HEK293 (cell line): ENCODE results near the gene DND1.

Experiments used
- CTCF ChIA-PET: fragments of 350-600 bp; formaldehyde crosslinking; extraction: SDS; loops from one replicate; lab custom pipeline; 2021; ENCODE audit warnings: antibody characterized with exemption; lab: Yijun Ruan, JAX
- POLR2A ChIA-PET: fragments of 300-600 bp; formaldehyde crosslinking; extraction: SDS; loops from one replicate; lab custom pipeline; 2020; ENCODE audit warnings: antibody characterized with exemption, inconsistent platforms; lab: Yijun Ruan, JAX
- H3K27ac ChIP-seq: fragments of 200-500 bp; sonication (Bioruptor generic); 2 replicates; pipeline ENCODE4 v1.5.1; 2014; ENCODE audit warnings: low read depth, low read length, control low read depth, inconsistent platforms; ENCODE audit errors: extremely low read depth
- H3K36me3 ChIP-seq, 2 experiments: fragments of 200-500 bp in 1 of 2; sonication (Bioruptor generic) in 1 of 2; 1 replicate in 1 of 2; 2 replicates in 1 of 2; pipeline ENCODE4 v1.5.1; 2014 to 2017; ENCODE audit warnings: inconsistent platforms in 2 of 2, low read length in 2 of 2; ENCODE audit not compliant: control insufficient read depth in 2 of 2, insufficient read depth in 1 of 2
- H3K4me1 ChIP-seq: fragments of 200-500 bp; sonication (Bioruptor generic); 2 replicates; pipeline ENCODE4 v1.5.1; 2014; ENCODE audit warnings: mild to moderate bottlenecking, low read length, inconsistent platforms; ENCODE audit not compliant: control insufficient read depth, insufficient read depth
- H3K4me3 ChIP-seq: 2 replicates; pipeline ENCODE4 v1.5.1; 2011; ENCODE audit warnings: low read depth, mild to moderate bottlenecking, control low read depth, low read length, moderate library complexity
- H3K9me3 ChIP-seq: fragments of 200-500 bp; sonication (Bioruptor generic); 2 replicates; pipeline ENCODE4 v1.5.1; 2014; ENCODE audit warnings: low read depth, low read length, inconsistent platforms; ENCODE audit not compliant: control insufficient read depth, insufficient read depth
- AEBP2 ChIP-seq: fragments of 450-650 bp; formaldehyde crosslinking; IDR thresholded peaks from 2 replicates; pipeline ENCODE4 v1.5.1; 2016; ENCODE audit warnings: missing biosample characterization, missing genetic modification characterization, borderline replicate concordance
- GLIS1 ChIP-seq: fragments of 450-650 bp; formaldehyde crosslinking; IDR thresholded peaks from 2 replicates; pipeline ENCODE4 v1.5.1; 2016; ENCODE audit warnings: missing biosample characterization, missing genetic modification characterization
- PATZ1 ChIP-seq: fragments of 450-650 bp; formaldehyde crosslinking; IDR thresholded peaks from 2 replicates; pipeline ENCODE4 v1.5.1; 2016; ENCODE audit warnings: missing biosample characterization, missing genetic modification characterization
- SALL2 ChIP-seq: fragments of 450-650 bp; formaldehyde crosslinking; IDR thresholded peaks from 2 replicates; pipeline ENCODE4 v1.5.0; 2017; ENCODE audit warnings: missing biosample characterization, mild to moderate bottlenecking, missing genetic modification characterization, borderline replicate concordance
- SCRT2 ChIP-seq: fragments of 450-650 bp; formaldehyde crosslinking; IDR thresholded peaks from 2 replicates; pipeline ENCODE4 v1.5.1; 2016; ENCODE audit warnings: missing biosample characterization, missing genetic modification characterization
- ZBTB17 ChIP-seq: fragments of 450-650 bp; formaldehyde crosslinking; IDR thresholded peaks from 2 replicates; pipeline ENCODE4 v1.5.1; 2016; ENCODE audit warnings: missing biosample characterization, missing genetic modification characterization
- ZBTB26 ChIP-seq: fragments of 450-650 bp; formaldehyde crosslinking; optimal IDR thresholded peaks from 2 replicates; pipeline ENCODE3; 2016; ENCODE audit warnings: missing biosample characterization, mild to moderate bottlenecking, missing genetic modification characterization
- ZBTB7A ChIP-seq: fragments of 450-650 bp; formaldehyde crosslinking; IDR thresholded peaks from 2 replicates; pipeline ENCODE4 v1.5.1; 2016; ENCODE audit warnings: low read depth, missing biosample characterization, missing genetic modification characterization
- ZFP41 ChIP-seq: fragments of 450-650 bp; formaldehyde crosslinking; IDR thresholded peaks from 2 replicates; pipeline ENCODE4 v1.5.1; 2016; ENCODE audit warnings: missing biosample characterization, missing genetic modification characterization, borderline replicate concordance
- ZIC2 ChIP-seq: fragments of 450-650 bp; formaldehyde crosslinking; IDR thresholded peaks from 2 replicates; pipeline ENCODE4 v1.5.1; 2016; ENCODE audit warnings: missing biosample characterization, missing genetic modification characterization
- ZNF121 ChIP-seq: fragments of 450-650 bp; formaldehyde crosslinking; IDR thresholded peaks from 2 replicates; pipeline ENCODE4 v1.5.1; 2016; ENCODE audit warnings: missing biosample characterization, missing genetic modification characterization
- ZNF148 ChIP-seq: fragments of 450-650 bp; formaldehyde crosslinking; IDR thresholded peaks from 2 replicates; pipeline ENCODE4 v1.5.0; 2017; ENCODE audit warnings: missing biosample characterization, missing genetic modification characterization, borderline replicate concordance
- ZNF2 ChIP-seq: fragments of 450-650 bp; formaldehyde crosslinking; IDR thresholded peaks from 2 replicates; pipeline ENCODE4 v1.5.1; 2016; ENCODE audit warnings: missing biosample characterization, missing genetic modification characterization
- ZNF311 ChIP-seq: fragments of 450-650 bp; formaldehyde crosslinking; IDR thresholded peaks from 2 replicates; pipeline ENCODE4 v1.5.1; 2017; ENCODE audit warnings: missing biosample characterization, missing genetic modification characterization, borderline replicate concordance
- ZNF335 ChIP-seq: fragments of 450-650 bp; formaldehyde crosslinking; conservative IDR thresholded peaks from 2 replicates; pipeline ENCODE4 v1.5.1; 2016; ENCODE audit warnings: missing biosample characterization, missing genetic modification characterization
- ZNF362 ChIP-seq: fragments of 450-650 bp; formaldehyde crosslinking; IDR thresholded peaks from 2 replicates; pipeline ENCODE4 v1.5.1; 2016; ENCODE audit warnings: missing biosample characterization, missing genetic modification characterization
- ZNF518A ChIP-seq: fragments of 450-650 bp; formaldehyde crosslinking; conservative IDR thresholded peaks from 2 replicates; pipeline ENCODE4 v1.5.1; 2016; ENCODE audit warnings: low read depth, missing biosample characterization, missing genetic modification characterization
- ZNF530 ChIP-seq: fragments of 450-650 bp; formaldehyde crosslinking; IDR thresholded peaks from 2 replicates; pipeline ENCODE4 v1.5.1; 2016; ENCODE audit warnings: low read depth, missing biosample characterization, missing genetic modification characterization
- ZNF585B ChIP-seq: fragments of 450-650 bp; formaldehyde crosslinking; IDR thresholded peaks from 2 replicates; pipeline ENCODE4 v1.5.1; 2016; ENCODE audit warnings: missing biosample characterization, missing genetic modification characterization
- ZNF701 ChIP-seq: fragments of 450-650 bp; formaldehyde crosslinking; IDR thresholded peaks from 2 replicates; pipeline ENCODE4 v1.5.1; 2016; ENCODE audit warnings: missing biosample characterization, missing genetic modification characterization
- ZNF707 ChIP-seq: fragments of 450-650 bp; formaldehyde crosslinking; IDR thresholded peaks from 2 replicates; pipeline ENCODE4 v1.5.1; 2016; ENCODE audit warnings: missing biosample characterization, missing genetic modification characterization
- ZSCAN16 ChIP-seq: fragments of 450-650 bp; formaldehyde crosslinking; IDR thresholded peaks from 2 replicates; pipeline ENCODE4 v1.5.1; 2016; ENCODE audit warnings: missing biosample characterization, missing genetic modification characterization

Gene DND1

GRCh38 chr5:140700177-140701144, 27.1 kb upstream of the DND1 start, which contains the start of gene ZMAT2:
ZMAT2 (plus strand) TSS chr5:140700447; CDS start chr5:140700461, 14 bp downstream.
- H3K9me3 ChIP-seq = no peaks in the 10 kb centered on the region
- peaks cover 55 to 94% of the 10 kb centered on the region in 2 experiments for H3K36me3 ChIP-seq
- H3K4me3 ChIP-seq = peak within 1 kb of the TSS; percentile 59
- H3K27ac ChIP-seq = no peak within 1 kb of the TSS
- H3K4me1 ChIP-seq = 0 out of 2 replicates have a peak, but pooled peaks cover 2% of the 10 kb centered on the region
- ChIA-PET POLR2A (interaction anchor here (0.6 to 2.5 kb wide), 14 partner anchors 8 to 459 kb away, joined by 3 to 51 read pairs (median 6); partner anchors contain the start of genes ANKHD1, HARS1, HARS2 and IK), CTCF (interaction anchor here (0.5 kb wide), 1 partner anchor 206 kb away, joined by 3 read pairs; no protein-coding TSS in a partner anchor)
- no peak for TF ChIP-seq ZIC2
- TF ChIP-seq GLIS1 (tag by site-specific recombination) = no peak
- TF ChIP-seq ZFP41 = no peak
- no peak for TF ChIP-seq ZNF311 (tag by site-specific recombination)
- TF ChIP-seq ZBTB26 (tag by site-specific recombination) = no peak
- TF ChIP-seq ZSCAN16 (tag by site-specific recombination) = no peak
- TF ChIP-seq ZNF335 = peak; percentile 66
- TF ChIP-seq ZNF362 (tag by site-specific recombination) = peak; percentile 57; the same call in 1 of the 2 replicates
- TF ChIP-seq ZNF530 = no peak
- TF ChIP-seq ZNF121 (tag by site-specific recombination) = no peak
- peak; percentile 53; the same call in 1 of the 2 replicates for TF ChIP-seq ZNF2 (tag by site-specific recombination)
- TF ChIP-seq ZNF518A (tag by site-specific recombination) = peak; percentile 64
- no peak for TF ChIP-seq PATZ1
- TF ChIP-seq ZNF707 (tag by site-specific recombination) = no peak
- TF ChIP-seq SCRT2 = no peak
- TF ChIP-seq ZNF701 (tag by site-specific recombination) = no peak
- 0 out of 2 replicates have a peak, but pooled peaks have one; percentile 17 for TF ChIP-seq ZBTB17
- no peak for TF ChIP-seq ZNF148 (tag by site-specific recombination)
- TF ChIP-seq AEBP2 (tag by site-specific recombination) = no peak
- no peak for TF ChIP-seq ZNF585B
- no peak for TF ChIP-seq SALL2 (tag by site-specific recombination)
- no peak for TF ChIP-seq ZBTB7A (tag by site-specific recombination)
